GM12865 (cell line): Measurements from ENCODE around the gene SLC25A11.

Source experiments
- DNase-seq: peaks from one replicate; pipeline ENCODE4 v3.0.0; 2010; ENCODE audit warnings: low read depth
- H3K4me3 ChIP-seq: 2 replicates; pipeline ENCODE4 v1.5.1; 2011; ENCODE audit warnings: mild to moderate bottlenecking, low read depth, low read length, control low read depth
- CTCF ChIP-seq: IDR thresholded peaks from 2 replicates; pipeline ENCODE4 v1.5.1; 2011; ENCODE audit warnings: low read length, control low read depth, low read depth, inconsistent platforms; ENCODE audit not compliant: insufficient read depth; ENCODE audit errors: missing control alignments

Gene SLC25A11

GRCh38 chr17:4938688-4939545, 929 bp downstream of the SLC25A11 start:
- peak; percentile 50 for DNase-seq
- TF ChIP-seq CTCF = no peak
- peak overlapping the region; percentile 92 for H3K4me3 ChIP-seq

GRCh38 chr17:4938069-4938491, 1.8 kb downstream of the SLC25A11 start:
- H3K4me3 ChIP-seq = no peak overlapping the region
- no peak for DNase-seq
- no peak for TF ChIP-seq CTCF

- DNase-seq = no peak
- H3K4me3 ChIP-seq = no peak overlapping the region
- TF ChIP-seq CTCF = no peak
Measured at GRCh38 chr17:4937553-4937952, 2.3 kb downstream of the SLC25A11 start.

GRCh38 chr17:4936436-4936835, 3.4 kb downstream of the SLC25A11 start:
- DNase-seq = no peak
- TF ChIP-seq CTCF = no peak
- no peak overlapping the region for H3K4me3 ChIP-seq

GRCh38 chr17:4935650-4936049, 4.2 kb downstream of the SLC25A11 start:
- DNase-seq = no peak
- no peak overlapping the region for H3K4me3 ChIP-seq
- TF ChIP-seq CTCF = no peak

- no peak overlapping the region for H3K4me3 ChIP-seq
- TF ChIP-seq CTCF = peak; percentile 16
- peak; percentile 83 for DNase-seq
Measured at GRCh38 chr17:4934173-4934979, 5.5 kb downstream of the SLC25A11 start.

GRCh38 chr17:4933646-4934045, 6.2 kb downstream of the SLC25A11 start:
- no peak overlapping the region for H3K4me3 ChIP-seq
- no peak for TF ChIP-seq CTCF
- DNase-seq = no peak
